ENCODE measurements around the gene NDC80.

DNA sequence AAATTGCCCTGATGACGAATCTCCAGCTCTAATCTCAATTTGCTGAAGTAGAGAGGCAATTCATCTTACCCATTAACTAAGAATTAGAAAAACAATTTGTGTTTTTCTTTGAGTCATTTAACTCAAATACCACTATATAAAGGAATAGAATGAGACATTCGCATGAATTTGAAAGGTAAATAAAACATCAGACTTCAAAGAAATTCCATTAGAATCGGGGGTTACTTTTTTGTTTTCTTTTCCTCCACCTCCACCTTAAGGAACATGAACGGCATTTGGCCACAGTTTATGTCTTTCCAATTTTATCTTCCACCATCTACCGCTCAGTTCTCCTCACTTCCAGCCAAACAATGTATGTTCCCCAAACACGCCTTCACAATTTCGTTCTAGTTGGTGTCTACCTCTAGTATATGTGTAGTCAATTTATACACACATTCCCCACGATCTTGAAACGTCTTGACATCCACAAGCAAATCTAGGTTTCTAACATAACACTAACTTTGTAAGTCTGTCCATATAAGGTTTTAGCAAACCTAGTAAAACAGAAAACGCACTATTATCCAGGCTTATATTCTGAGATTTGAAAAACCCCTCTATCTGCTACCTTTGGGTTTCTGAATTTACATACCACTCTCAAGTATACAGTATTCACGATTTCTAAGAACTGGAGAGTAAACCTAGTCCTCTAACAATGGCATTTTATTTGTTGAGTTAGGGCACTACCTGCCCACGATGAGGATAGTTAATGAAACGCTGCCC is 83.0 kb downstream of the NDC80 start:
- TF ChIP-seq POLR2A (IDR thresholded peaks at IDR 0.05) (no peak), EP300 (IDR thresholded peaks at IDR 0.05) (no peak), POLR2AphosphoS5 (IDR thresholded peaks at IDR 0.05) (no peak)
- TF ChIP-seq, protein P1, sequence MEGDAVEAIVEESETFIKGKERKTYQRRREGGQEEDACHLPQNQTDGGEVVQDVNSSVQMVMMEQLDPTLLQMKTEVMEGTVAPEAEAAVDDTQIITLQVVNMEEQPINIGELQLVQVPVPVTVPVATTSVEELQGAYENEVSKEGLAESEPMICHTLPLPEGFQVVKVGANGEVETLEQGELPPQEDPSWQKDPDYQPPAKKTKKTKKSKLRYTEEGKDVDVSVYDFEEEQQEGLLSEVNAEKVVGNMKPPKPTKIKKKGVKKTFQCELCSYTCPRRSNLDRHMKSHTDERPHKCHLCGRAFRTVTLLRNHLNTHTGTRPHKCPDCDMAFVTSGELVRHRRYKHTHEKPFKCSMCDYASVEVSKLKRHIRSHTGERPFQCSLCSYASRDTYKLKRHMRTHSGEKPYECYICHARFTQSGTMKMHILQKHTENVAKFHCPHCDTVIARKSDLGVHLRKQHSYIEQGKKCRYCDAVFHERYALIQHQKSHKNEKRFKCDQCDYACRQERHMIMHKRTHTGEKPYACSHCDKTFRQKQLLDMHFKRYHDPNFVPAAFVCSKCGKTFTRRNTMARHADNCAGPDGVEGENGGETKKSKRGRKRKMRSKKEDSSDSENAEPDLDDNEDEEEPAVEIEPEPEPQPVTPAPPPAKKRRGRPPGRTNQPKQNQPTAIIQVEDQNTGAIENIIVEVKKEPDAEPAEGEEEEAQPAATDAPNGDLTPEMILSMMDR (IDR thresholded peaks at IDR 0.05): no peak
